Ascending aorta (tissue), 2 donors: Measurements from ENCODE around the gene STK32A. TPM values are rescaled to one million over a fixed set of nuclear protein-coding genes. Genes with fewer than 3 reads are reported as not detected.

Experiments
- DNase-seq, 2 donors: peaks; one replicate each; pipeline ENCODE4 v3.0.0-alpha.2; 2019; ENCODE audit warnings: low spot score in 2 of 2
- H3K27ac ChIP-seq, 2 donors: fragments of 200-600 bp; sonication (generic); one replicate each; pipeline ENCODE4 v1.5.1; 2016 to 2017; ENCODE audit warnings: mild to moderate bottlenecking in 1 of 2
- H3K27me3 ChIP-seq: fragments of 200-600 bp; sonication (generic); one replicate; pipeline ENCODE4 v1.5.1; 2017
- H3K36me3 ChIP-seq, 2 donors: fragments of 200-600 bp; sonication (generic); one replicate each; pipeline ENCODE4 v1.5.1; 2016
- H3K4me1 ChIP-seq, 2 donors: fragments of 200-600 bp; sonication (generic); one replicate each; pipeline ENCODE4 v1.5.1; 2016 to 2017; ENCODE audit warnings: mild to moderate bottlenecking in 1 of 2
- H3K4me3 ChIP-seq, 2 donors: fragments of 200-600 bp; sonication (generic); one replicate each; pipeline ENCODE4 v1.5.1; 2016 to 2017; ENCODE audit warnings: mild to moderate bottlenecking in 1 of 2
- H3K9me3 ChIP-seq, 2 donors: fragments of 200-600 bp; sonication (generic); one replicate each; pipeline ENCODE4 v1.5.1; 2016
- CTCF ChIP-seq, 3 experiments: fragments of 200-600 bp in 2 of 3; fragments of 450-650 bp in 1 of 3; sonication (generic) in 2 of 3; IDR thresholded peaks; one replicate each; pipeline ENCODE4 v1.5.1; 2016 to 2019; ENCODE audit warnings: antibody characterized with exemption in 3 of 3, mild to moderate bottlenecking in 1 of 3, moderate library complexity in 1 of 3
- intact Hi-C: fragments of 100-400 bp; cut with DNase I; formaldehyde crosslinking; loops from one replicate; pipeline ENCODE4 v1.15.1; 2023
- total RNA-seq: library from RNA; depleted of rRNA; stranded (reverse); fragments of >200 nt; gene quantifications from one replicate; pipeline ENCODE4 v1.1.0, GENCODE V29; 2016

STK32A gene
- total RNA-seq, 1 donor from 2014 or later: 6.2 TPM

- Histone ChIP-seq H3K9me3 (no peaks in the 10 kb centered on the region), H3K4me1 (peaks cover 0 to 4% of the 10 kb centered on the region in 2 donors), H3K27ac (peak overlapping the region in 1 of 2 donors; percentile 52), H3K36me3 (no peaks in the 10 kb centered on the region), H3K27me3 (no peaks in the 10 kb centered on the region), H3K4me3 (no peak overlapping the region)
- DNase-seq: no peak
- TF ChIP-seq CTCF (IDR thresholded peaks at IDR 0.05): no peak
- intact Hi-C loops: no loop called here
Observed at GRCh38 chr5:147387109-147387508, 152.3 kb downstream of the STK32A start.

- Histone ChIP-seq H3K9me3 (no peaks in the 10 kb centered on the region), H3K4me1 (no peaks in the 10 kb centered on the region), H3K27me3 (no peaks in the 10 kb centered on the region), H3K27ac (peak overlapping the region in 1 of 2 donors; percentile 52), H3K4me3 (no peak overlapping the region), H3K36me3 (peaks cover 7 to 8% of the 10 kb centered on the region in 2 donors)
- DNase-seq: no peak
- intact Hi-C loops: no loop called here
- TF ChIP-seq CTCF (IDR thresholded peaks at IDR 0.05): no peak
Observed at GRCh38 chr5:147388184-147389108, 153.6 kb downstream of the STK32A start.

GRCh38 chr5:147390654-147391225 is 155.9 kb downstream of the STK32A start:
- intact Hi-C loops: loop anchor here (5.0 kb wide), 1 partner anchor 172 kb away; no protein-coding TSS in a partner anchor
- Histone ChIP-seq H3K27ac (peak overlapping the region; percentile 38 to 59), H3K27me3 (no peaks in the 10 kb centered on the region), H3K9me3 (no peaks in the 10 kb centered on the region), H3K4me1 (no peaks in the 10 kb centered on the region), H3K36me3 (peaks cover 30% of the 10 kb centered on the region in 2 donors), H3K4me3 (no peak overlapping the region)
- TF ChIP-seq CTCF (IDR thresholded peaks at IDR 0.05): no peak
- DNase-seq: no peak

- Histone ChIP-seq H3K36me3 (peaks cover 38 to 39% of the 10 kb centered on the region in 2 donors), H3K4me3 (no peak overlapping the region), H3K4me1 (no peaks in the 10 kb centered on the region), H3K27ac (peak overlapping the region; percentile 38 to 59), H3K9me3 (no peaks in the 10 kb centered on the region), H3K27me3 (no peaks in the 10 kb centered on the region)
- intact Hi-C loops: loop anchor here (5.0 kb wide), 1 partner anchor 171 kb away; no protein-coding TSS in a partner anchor
- DNase-seq: peak in 1 of 2 donors; percentile 86
- TF ChIP-seq CTCF (IDR thresholded peaks at IDR 0.05): peak; percentile 53 to 63 (median 55)
Observed at GRCh38 chr5:147391781-147392180, 157.0 kb downstream of the STK32A start.

- Histone ChIP-seq H3K9me3 (no peaks in the 10 kb centered on the region), H3K4me3 (no peak overlapping the region), H3K36me3 (peaks cover 59 to 61% of the 10 kb centered on the region in 2 donors), H3K27ac (peak overlapping the region in 1 of 2 donors; percentile 30), H3K27me3 (no peaks in the 10 kb centered on the region), H3K4me1 (no peaks in the 10 kb centered on the region)
- DNase-seq: no peak
- intact Hi-C loops: loop anchor here (5.0 kb wide), 1 partner anchor 168 kb away; no protein-coding TSS in a partner anchor
- TF ChIP-seq CTCF (IDR thresholded peaks at IDR 0.05): peak in 2 of 3 experiments; percentile 30 to 50
Observed at GRCh38 chr5:147393874-147394672, 159.2 kb downstream of the STK32A start.
